ENCODE measurements around the gene TULP1.

Gene TULP1

DNA sequence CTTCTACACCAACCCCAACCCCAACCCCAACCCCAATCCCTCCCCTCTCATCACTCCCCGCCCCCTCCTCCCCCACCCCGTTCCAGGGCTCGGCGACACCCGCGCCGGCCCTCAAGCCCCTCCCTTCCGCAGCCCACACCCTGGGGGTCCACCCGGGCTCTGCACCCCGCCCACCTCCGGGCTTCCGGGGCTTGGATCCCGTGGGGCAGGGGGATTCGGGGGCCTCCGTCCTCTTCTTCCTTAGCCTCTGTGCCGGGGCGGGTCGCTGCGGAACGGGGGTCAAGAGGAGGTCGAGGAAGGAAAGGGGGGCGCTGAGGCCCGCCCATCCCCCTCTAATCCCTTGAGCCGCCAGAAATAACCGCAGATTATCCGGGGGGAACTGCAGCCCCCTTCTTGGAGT, 690 bp downstream of the TULP1 start:
- H3K27ac Mint-ChIP-seq: no peak overlapping the region
- H3K36me3 Mint-ChIP-seq (ENCODE audit: low read depth): no peaks in the 10 kb centered on the region
- H3K4me3 Mint-ChIP-seq: no peak overlapping the region
- no peaks in the 10 kb centered on the region for H3K4me1 Mint-ChIP-seq (ENCODE audit: low read depth)
- no peak for DNase-seq
- H3K9me3 Mint-ChIP-seq: no peaks in the 10 kb centered on the region
- peaks cover 22% of the 10 kb centered on the region for H3K27me3 Mint-ChIP-seq

DNA sequence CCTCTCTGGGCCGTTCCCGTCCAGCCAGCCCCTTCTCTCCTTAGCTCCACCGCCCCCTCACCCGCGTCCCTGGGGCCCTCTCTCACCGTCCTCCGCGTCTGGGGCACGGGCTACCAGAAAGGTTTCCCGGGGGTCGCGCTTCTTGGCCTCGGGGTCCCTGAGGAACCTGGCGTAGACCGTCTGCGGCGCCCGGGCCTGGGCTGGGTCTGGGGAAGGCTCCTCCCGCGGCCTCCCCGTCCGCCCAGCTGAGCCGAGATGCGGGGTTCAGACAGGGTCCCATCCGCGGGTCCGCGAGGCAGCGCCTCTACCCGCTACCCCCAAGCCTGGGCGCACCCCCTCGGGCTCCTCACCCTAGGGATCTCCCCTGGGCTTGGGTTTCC, 1.1 kb downstream of the TULP1 start:
- H3K27me3 Mint-ChIP-seq: peaks cover 22% of the 10 kb centered on the region
- H3K27ac Mint-ChIP-seq: no peak overlapping the region
- H3K9me3 Mint-ChIP-seq: no peaks in the 10 kb centered on the region
- H3K36me3 Mint-ChIP-seq (ENCODE audit: low read depth): no peaks in the 10 kb centered on the region
- no peaks in the 10 kb centered on the region for H3K4me1 Mint-ChIP-seq (ENCODE audit: low read depth)
- H3K4me3 Mint-ChIP-seq: no peak overlapping the region
- DNase-seq: no peak

DNA sequence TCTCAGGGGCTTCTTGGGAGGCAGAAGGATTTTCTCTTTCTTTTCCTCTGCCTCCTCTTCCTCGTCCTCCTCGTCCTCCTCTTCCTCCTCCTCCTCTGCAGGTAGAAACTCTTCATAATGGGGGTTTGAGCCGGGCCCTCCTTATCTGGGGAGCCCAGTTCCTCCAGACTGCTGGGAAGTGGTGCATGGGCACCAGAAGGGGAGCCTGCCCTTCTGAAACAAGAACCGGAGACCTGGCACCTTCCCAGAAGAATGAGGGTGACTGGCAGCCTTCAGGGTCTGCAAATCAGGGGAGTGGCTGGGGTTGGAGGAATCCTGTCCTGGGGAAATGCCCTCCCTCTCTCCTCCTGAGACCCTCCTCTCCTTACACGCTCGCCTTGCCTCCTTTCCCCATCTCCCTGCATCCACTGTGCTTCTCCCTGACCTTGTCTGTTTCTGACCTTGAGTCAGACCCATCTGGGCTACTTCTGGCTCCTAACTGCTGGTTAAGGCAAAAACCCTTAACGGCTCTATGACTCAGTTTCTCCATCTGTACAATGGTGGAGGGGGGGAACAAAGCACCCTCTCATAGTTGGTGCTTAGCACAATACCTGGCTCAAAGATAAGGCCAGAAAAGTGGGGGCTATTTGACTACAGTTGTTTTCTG, 1.7 kb downstream of the TULP1 start:
- Mint-ChIP-seq H3K9me3 (no peaks in the 10 kb centered on the region), H3K27ac (no peak overlapping the region), H3K4me1 (ENCODE audit: low read depth) (no peaks in the 10 kb centered on the region), H3K27me3 (peaks cover 22% of the 10 kb centered on the region), H3K36me3 (ENCODE audit: low read depth) (no peaks in the 10 kb centered on the region), H3K4me3 (no peak overlapping the region)
- no peak for DNase-seq

DNA sequence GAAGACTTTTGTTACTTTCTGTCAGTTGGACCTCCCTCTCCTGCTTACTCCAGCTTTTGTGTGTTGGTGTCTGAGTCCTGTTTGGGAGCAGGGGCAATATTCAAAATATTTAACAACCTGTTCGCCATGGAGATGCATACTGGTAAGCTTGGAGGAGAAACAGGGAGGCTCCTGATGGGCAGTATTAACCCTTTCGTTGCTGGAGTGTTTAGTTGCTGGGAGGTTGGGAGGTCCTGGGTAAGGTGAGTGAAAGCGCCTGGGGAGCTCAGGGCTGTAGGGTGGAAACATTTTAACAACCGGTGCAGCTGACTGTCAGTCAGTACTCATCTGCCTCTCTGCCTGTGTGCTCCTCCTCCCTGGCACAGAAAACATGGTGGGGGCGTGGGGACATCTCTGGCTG, 4.2 kb downstream of the TULP1 start:
- Mint-ChIP-seq H3K27ac (no peak overlapping the region), H3K4me3 (no peak overlapping the region), H3K4me1 (ENCODE audit: low read depth) (no peaks in the 10 kb centered on the region), H3K9me3 (no peaks in the 10 kb centered on the region), H3K27me3 (peaks cover 24% of the 10 kb centered on the region), H3K36me3 (ENCODE audit: low read depth) (no peaks in the 10 kb centered on the region)
- no peak for DNase-seq

DNA sequence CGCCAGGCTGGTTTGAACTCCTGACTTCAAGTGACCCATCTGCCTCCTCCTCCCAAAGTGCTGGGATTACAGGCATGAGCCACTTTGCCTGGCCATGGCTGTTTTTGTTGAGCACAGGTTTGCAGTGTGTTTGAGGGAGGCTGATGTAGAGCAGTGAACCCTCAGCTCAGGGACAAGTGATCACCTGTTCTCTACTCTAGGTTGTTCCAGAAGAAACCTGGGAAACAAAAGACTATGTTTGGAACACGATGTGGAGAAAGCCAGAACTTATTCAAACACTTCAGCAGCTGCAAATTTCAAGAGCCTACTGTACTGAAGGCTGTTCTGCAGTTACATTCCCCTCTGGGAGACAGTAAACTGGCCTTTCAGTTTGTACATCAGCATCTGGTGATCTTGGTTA, 4.7 kb downstream of the TULP1 start:
- no peak for DNase-seq
- Mint-ChIP-seq H3K36me3 (ENCODE audit: low read depth) (no peaks in the 10 kb centered on the region), H3K27ac (no peak overlapping the region), H3K4me1 (ENCODE audit: low read depth) (no peaks in the 10 kb centered on the region), H3K27me3 (peaks cover 29% of the 10 kb centered on the region), H3K9me3 (no peaks in the 10 kb centered on the region), H3K4me3 (no peak overlapping the region)

DNA sequence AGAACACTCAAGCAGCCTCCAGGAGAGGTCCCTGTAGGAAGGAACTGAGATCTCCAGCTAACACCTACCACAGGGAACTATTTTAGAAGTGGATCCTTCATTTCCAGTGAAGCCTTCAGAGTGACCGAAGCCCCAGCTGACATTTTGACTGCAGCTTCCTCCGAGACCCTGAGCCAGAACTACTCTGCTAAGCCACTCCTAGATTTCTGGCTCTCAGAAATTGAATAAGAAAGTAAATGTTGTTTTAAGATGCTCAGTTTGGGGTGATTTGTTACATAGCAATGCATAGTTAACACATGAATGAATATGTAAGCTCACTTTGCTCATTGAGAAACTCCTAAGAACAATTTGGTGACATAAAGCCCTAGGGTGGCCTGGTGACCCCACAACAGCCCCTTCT, 5.5 kb downstream of the TULP1 start:
- no peak for DNase-seq
- H3K27ac Mint-ChIP-seq: no peak overlapping the region
- no peaks in the 10 kb centered on the region for H3K4me1 Mint-ChIP-seq (ENCODE audit: low read depth)
- no peaks in the 10 kb centered on the region for H3K36me3 Mint-ChIP-seq (ENCODE audit: low read depth)
- no peaks in the 10 kb centered on the region for H3K9me3 Mint-ChIP-seq
- H3K4me3 Mint-ChIP-seq: no peak overlapping the region
- H3K27me3 Mint-ChIP-seq: peaks cover 32% of the 10 kb centered on the region

DNA sequence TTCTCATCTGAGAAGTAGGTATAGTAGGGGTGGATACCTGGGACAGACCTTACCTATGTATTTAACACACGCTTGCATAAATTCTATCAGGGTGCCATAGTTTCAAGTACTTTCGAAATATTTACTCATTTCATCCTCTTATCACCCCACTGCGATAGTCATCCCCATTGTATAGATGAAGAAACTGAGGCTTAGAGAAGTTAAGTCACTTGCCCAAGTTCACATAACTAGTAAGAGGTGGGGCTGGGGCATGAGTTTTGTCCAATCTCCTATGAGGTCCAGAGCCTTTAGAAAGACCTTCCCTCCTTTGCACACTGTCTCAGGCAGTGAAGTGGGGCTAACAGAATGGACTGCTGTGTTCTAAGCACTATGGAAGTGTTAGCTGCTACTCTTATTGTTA, 6.2 kb downstream of the TULP1 start:
- no peaks in the 10 kb centered on the region for H3K36me3 Mint-ChIP-seq (ENCODE audit: low read depth)
- no peaks in the 10 kb centered on the region for H3K4me1 Mint-ChIP-seq (ENCODE audit: low read depth)
- H3K9me3 Mint-ChIP-seq: no peaks in the 10 kb centered on the region
- H3K4me3 Mint-ChIP-seq: no peak overlapping the region
- no peak for DNase-seq
- H3K27ac Mint-ChIP-seq: no peak overlapping the region
- H3K27me3 Mint-ChIP-seq: peaks cover 34% of the 10 kb centered on the region

DNA sequence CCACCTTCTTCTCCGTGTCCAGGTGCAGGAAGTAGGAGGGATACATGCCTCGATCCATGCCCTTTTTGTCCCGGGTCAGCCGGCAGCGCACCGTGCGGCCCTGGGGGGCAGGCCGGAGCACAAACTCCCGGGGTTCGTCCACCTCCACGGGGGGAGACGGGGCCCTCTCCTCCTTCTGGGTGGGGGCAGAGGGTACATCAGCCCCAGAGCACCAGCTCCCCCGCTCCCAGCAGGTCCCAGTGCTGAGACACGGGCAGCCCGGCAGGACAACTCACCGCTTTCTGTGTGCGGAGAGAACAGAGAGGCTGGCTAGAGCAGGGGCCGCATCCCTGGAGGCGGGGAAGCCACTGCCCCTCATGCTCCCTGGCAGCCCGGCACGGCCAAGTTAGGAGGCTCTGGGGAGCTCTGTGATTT, 6.7 kb downstream of the TULP1 start:
- Mint-ChIP-seq H3K36me3 (ENCODE audit: low read depth) (no peaks in the 10 kb centered on the region), H3K4me3 (no peak overlapping the region), H3K4me1 (ENCODE audit: low read depth) (no peaks in the 10 kb centered on the region), H3K9me3 (no peaks in the 10 kb centered on the region), H3K27ac (no peak overlapping the region), H3K27me3 (peaks cover 30% of the 10 kb centered on the region)
- DNase-seq: no peak

DNA sequence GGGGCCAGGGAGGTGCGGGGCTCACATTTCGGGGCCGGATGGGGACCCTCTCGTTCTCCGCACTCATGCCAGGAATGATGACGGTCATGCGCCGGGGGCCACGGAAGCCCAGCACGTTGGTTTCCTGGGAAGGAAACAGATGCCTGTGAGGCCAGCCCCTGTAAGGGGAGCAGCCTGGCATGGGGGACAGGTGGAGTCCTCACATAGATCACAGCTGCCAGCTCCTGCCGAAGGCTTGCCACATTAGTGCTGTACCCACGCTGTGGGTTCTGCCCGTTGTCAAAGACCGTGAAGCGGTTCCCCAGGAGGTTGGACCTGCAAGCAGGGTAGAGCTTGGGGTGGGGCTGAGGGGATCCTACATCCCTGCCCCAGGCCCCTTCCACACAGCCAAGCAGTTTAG, 9.2 kb downstream of the TULP1 start:
- Mint-ChIP-seq H3K27me3 (peaks cover 20% of the 10 kb centered on the region), H3K36me3 (ENCODE audit: low read depth) (no peaks in the 10 kb centered on the region), H3K9me3 (no peaks in the 10 kb centered on the region), H3K4me1 (ENCODE audit: low read depth) (peaks cover 3% of the 10 kb centered on the region), H3K4me3 (no peak overlapping the region), H3K27ac (no peak overlapping the region)
- no peak for DNase-seq

DNA sequence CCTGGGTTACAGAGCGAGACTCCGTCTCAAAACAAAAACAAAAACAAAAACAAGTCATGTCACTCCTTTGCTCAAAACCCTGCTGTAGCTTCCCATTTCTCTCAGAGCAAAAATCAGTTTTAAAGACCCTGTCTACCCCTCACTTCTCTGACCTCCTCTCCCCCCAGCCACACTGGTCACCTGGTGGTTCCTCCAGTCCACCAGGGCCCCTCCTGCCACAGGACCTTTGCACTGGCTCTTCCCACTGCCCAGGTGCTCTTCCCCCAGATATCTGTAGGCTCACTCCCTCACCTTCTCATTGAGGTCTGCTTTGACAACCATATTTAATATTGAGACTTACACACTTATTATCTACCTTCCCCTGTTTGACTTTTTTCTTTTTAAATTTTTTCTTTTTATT, 10.9 kb downstream of the TULP1 start:
- peaks cover 11% of the 10 kb centered on the region for H3K4me1 Mint-ChIP-seq (ENCODE audit: low read depth)
- peaks cover 23% of the 10 kb centered on the region for H3K27me3 Mint-ChIP-seq
- no peak for DNase-seq
- H3K4me3 Mint-ChIP-seq: no peak overlapping the region
- no peaks in the 10 kb centered on the region for H3K36me3 Mint-ChIP-seq (ENCODE audit: low read depth)
- no peak overlapping the region for H3K27ac Mint-ChIP-seq
- H3K9me3 Mint-ChIP-seq: no peaks in the 10 kb centered on the region

DNA sequence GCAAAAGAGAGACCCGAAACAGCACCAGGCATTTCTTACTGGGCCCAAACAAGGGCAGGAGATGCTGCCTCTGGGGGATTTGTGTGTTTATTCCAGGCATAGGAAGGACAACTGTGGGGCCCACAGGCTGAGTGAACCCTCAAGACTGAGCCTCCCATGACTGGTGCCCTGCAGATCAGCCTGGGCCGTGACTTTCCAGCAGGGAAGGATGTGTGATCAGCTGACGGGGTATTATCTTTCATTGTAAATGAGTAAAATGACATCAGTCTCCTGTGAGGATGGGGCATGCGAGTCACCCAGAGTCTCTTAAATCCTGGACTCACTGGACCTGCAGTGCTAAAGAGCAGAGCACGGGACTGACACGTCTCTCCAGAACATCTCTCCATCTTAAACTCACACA, 11.9 kb downstream of the TULP1 start:
- Mint-ChIP-seq H3K4me3 (no peak overlapping the region), H3K9me3 (no peaks in the 10 kb centered on the region), H3K4me1 (ENCODE audit: low read depth) (peaks cover 11% of the 10 kb centered on the region), H3K27ac (no peak overlapping the region), H3K36me3 (ENCODE audit: low read depth) (no peaks in the 10 kb centered on the region), H3K27me3 (peaks cover 23% of the 10 kb centered on the region)
- no peak for DNase-seq

DNA sequence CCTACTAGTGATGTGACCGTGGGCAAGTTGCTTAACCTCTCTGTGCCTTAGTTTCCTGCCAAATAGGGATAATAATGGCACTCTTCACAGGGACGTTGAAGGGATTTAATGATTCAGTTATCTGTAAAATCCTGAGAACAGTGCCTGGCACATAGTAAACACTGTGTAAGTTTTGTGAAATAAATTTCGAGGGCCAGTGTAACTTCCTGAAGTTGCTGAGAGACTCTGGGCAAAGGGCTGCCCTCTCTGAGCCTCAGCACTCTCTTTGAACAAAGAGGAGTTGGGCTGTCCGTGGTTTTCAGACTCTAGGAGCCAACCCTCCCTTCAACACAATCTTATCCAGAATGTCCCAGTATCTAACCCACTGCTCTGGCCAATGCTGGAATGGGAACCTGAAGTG, 13.3 kb downstream of the TULP1 start:
- H3K36me3 Mint-ChIP-seq (ENCODE audit: low read depth): no peaks in the 10 kb centered on the region
- no peak overlapping the region for H3K4me3 Mint-ChIP-seq
- H3K27me3 Mint-ChIP-seq: peaks cover 23% of the 10 kb centered on the region
- no peaks in the 10 kb centered on the region for H3K9me3 Mint-ChIP-seq
- no peak overlapping the region for H3K27ac Mint-ChIP-seq
- no peak for DNase-seq
- peaks cover 15% of the 10 kb centered on the region for H3K4me1 Mint-ChIP-seq (ENCODE audit: low read depth)

DNA sequence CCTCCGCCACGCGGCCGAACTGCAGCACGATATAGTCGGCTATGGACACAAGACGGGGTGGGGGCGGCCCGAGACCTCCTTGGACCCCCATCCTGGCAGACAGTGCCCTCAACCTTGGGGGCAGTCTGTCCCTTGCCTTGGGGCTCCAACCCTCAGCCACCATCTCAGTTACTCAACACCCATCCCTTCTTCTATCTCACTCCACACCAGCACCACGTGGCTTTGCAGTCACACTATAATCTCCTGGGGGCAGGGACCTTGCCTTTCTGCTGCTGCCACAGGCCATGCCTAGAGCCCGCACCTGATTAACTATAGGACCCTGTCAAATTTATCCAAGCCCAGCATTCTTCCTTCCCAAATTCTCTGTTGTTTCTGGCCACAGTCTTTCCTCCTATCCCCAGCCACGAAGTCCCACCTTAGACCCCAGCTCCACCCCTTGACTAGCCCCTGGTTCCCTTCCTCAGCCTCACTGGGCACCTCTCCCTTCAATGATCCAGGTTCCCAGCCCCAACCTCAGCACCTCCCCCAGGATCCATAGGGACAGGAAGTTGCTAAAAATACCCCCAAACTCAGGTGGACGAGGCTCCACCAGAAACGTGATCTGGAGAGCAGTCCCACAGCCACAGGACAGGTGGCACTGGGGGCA, 14.2 kb downstream of the TULP1 start:
- Mint-ChIP-seq H3K4me1 (ENCODE audit: low read depth) (peaks cover 21% of the 10 kb centered on the region), H3K27me3 (peaks cover 20% of the 10 kb centered on the region), H3K27ac (peak overlapping the region; percentile 83), H3K4me3 (peak overlapping the region; percentile 79), H3K9me3 (no peaks in the 10 kb centered on the region), H3K36me3 (ENCODE audit: low read depth) (no peaks in the 10 kb centered on the region)
- DNase-seq: no peak

DNA sequence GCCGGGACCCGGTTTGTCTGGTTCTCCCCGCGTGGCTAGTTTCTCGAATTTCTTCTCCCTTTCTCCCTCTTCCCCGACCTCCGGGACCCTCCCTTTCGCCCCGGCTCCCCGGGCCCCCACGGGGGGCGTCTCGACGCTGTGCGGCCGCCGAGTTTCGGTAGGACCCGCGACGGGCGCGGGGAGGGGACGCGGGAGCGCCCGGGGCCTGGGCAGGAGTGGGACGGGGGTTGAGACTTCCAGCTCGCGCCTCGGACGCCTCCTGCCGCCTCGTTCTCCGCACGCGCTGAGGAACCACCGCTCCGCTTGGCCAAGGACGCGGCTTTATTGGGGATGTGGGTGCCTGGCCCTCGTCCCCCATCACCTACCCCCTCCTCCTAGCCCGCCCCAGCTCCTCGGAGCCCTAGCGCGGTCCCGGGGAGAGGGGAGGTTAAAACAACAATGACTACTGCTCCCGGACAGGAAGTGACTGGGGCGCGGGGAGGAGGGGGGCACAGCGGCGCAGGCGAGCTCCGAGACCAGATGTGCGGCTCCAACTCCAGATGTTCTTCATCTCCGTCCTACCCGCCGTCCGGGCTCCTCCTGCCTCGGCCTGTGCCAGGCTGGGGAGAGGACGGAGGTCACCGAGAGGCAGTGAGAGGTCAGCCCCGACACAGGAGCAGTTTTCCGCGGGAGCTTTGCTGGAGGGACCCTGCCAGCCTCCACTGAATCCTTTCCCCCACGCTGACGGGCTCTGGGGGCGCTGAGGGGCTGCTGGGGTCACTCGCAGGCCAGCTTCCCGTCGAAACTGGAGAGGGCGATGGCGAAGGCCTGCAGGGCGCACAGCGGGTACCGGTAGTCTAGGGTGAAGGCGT, 14.9 kb downstream of the TULP1 start:
- Mint-ChIP-seq H3K27ac (peak overlapping the region; percentile 83), H3K36me3 (ENCODE audit: low read depth) (no peaks in the 10 kb centered on the region), H3K9me3 (no peaks in the 10 kb centered on the region), H3K4me3 (peak overlapping the region; percentile 79), H3K4me1 (ENCODE audit: low read depth) (peaks cover 26% of the 10 kb centered on the region), H3K27me3 (peaks cover 14% of the 10 kb centered on the region)
- peak; percentile 74 for DNase-seq
